ENCODE data around the gene TRAPPC5. TPM values are rescaled to one million over a fixed set of nuclear protein-coding genes. Genes with fewer than 3 reads are reported as not detected.
"Not testable (repeated sequence)": the region's sequence is repeated elsewhere in the genome, so short reads cannot be mapped to it uniquely, and the experiment has no call there.

The TRAPPC5 gene
- 10 to 100 TPM; 26.0 to 45.4 (median 32.8) TPM for polyA plus RNA-seq (ENCODE audit: insufficient read length in 10 of 10)
- long read RNA-seq, donor 1, full-length matches to known transcripts = 25 of 25 reads
- long read RNA-seq, donor 1, partial matches to known transcripts = 0 of 25 reads
- long read RNA-seq, donor 1, other reads (novel, unspliced or antisense) = 0 of 25 reads
- long read RNA-seq, donor 2, full-length matches to known transcripts = 22 of 22 reads
- long read RNA-seq, donor 2, partial matches to known transcripts = 0 of 22 reads
- long read RNA-seq, donor 2, other reads (novel, unspliced or antisense) = 0 of 22 reads
- long read RNA-seq, donor 3 = 0 reads
- long read RNA-seq, donor 4, full-length matches to known transcripts = 38 of 38 reads
- long read RNA-seq, donor 4, partial matches to known transcripts = 0 of 38 reads
- long read RNA-seq, donor 4, other reads (novel, unspliced or antisense) = 0 of 38 reads
- long read RNA-seq, donor 5, full-length matches to known transcripts = 43 of 43 reads
- long read RNA-seq, donor 5, partial matches to known transcripts = 0 of 43 reads
- long read RNA-seq, donor 5, other reads (novel, unspliced or antisense) = 0 of 43 reads
- long read RNA-seq, donor 6, full-length matches to known transcripts = 49 of 49 reads
- long read RNA-seq, donor 6, partial matches to known transcripts = 0 of 49 reads
- long read RNA-seq, donor 6, other reads (novel, unspliced or antisense) = 0 of 49 reads
- long read RNA-seq, donor 7, full-length matches to known transcripts = 25 of 25 reads
- long read RNA-seq, donor 7, partial matches to known transcripts = 0 of 25 reads
- long read RNA-seq, donor 7, other reads (novel, unspliced or antisense) = 0 of 25 reads
- long read RNA-seq, donor 8, full-length matches to known transcripts = 29 of 41 reads
- long read RNA-seq, donor 8, partial matches to known transcripts = 12 of 41 reads
- long read RNA-seq, donor 8, other reads (novel, unspliced or antisense) = 0 of 41 reads
- long read RNA-seq, donor 9, full-length matches to known transcripts = 6 of 6 reads
- long read RNA-seq, donor 9, partial matches to known transcripts = 0 of 6 reads
- long read RNA-seq, donor 9, other reads (novel, unspliced or antisense) = 0 of 6 reads

GRCh38 chr19:7680606-7681339 lies at the start of gene TRAPPC5:
TRAPPC5 (plus strand) TSS chr19:7680833; CDS start chr19:7682254, 1,421 bp downstream.
- peak; percentile 81 to 96 (median 94) for DNase-seq

- no peak for DNase-seq
These were observed 49.1 kb upstream of the TRAPPC5 start for GRCh38 chr19:7631577-7631976.

GRCh38 chr19:7632340-7633203 lies 48.1 kb upstream of the TRAPPC5 start:
- DNase-seq = no peak

- no peak for DNase-seq
These were observed 46.9 kb upstream of the TRAPPC5 start, which contains the start of gene PCP2 for GRCh38 chr19:7633698-7634097. PCP2 (minus strand) TSS chr19:7633719; CDS start chr19:7633457, 262 bp downstream.

- DNase-seq = no peak
These were observed 45.0 kb upstream of the TRAPPC5 start for GRCh38 chr19:7635670-7636069.

- no peak for DNase-seq
These were observed 44.3 kb upstream of the TRAPPC5 start for GRCh38 chr19:7636317-7636690.

- peak in 1 of 3 donors; percentile 37 for DNase-seq
These were observed 43.8 kb upstream of the TRAPPC5 start, which contains the start of gene STXBP2 for GRCh38 chr19:7636691-7637373. STXBP2 (plus strand) TSS chr19:7637110; CDS start chr19:7637150, 40 bp downstream.

GRCh38 chr19:7637374-7638256 lies 43.0 kb upstream of the TRAPPC5 start:
- DNase-seq = peak in 1 of 3 donors; percentile 36

GRCh38 chr19:7638802-7639465 lies 41.7 kb upstream of the TRAPPC5 start:
- no peak for DNase-seq

GRCh38 chr19:7639863-7640348 lies 40.7 kb upstream of the TRAPPC5 start:
- DNase-seq = no peak

GRCh38 chr19:7640803-7641202 lies 39.8 kb upstream of the TRAPPC5 start:
- no peak for DNase-seq

- no peak for DNase-seq
These were observed 39.0 kb upstream of the TRAPPC5 start for GRCh38 chr19:7641290-7642276.

GRCh38 chr19:7642295-7643030 lies 38.2 kb upstream of the TRAPPC5 start:
- no peak for DNase-seq

- no peak for DNase-seq
These were observed 37.6 kb upstream of the TRAPPC5 start for GRCh38 chr19:7643031-7643415.

GRCh38 chr19:7643629-7644549 lies 36.7 kb upstream of the TRAPPC5 start:
- DNase-seq = not testable (repeated sequence)

Data from muscle of back (tissue), 13 donors.